ENCODE results near the gene EXTL1. TPM values are rescaled to one million over a fixed set of nuclear protein-coding genes. Genes with fewer than 3 reads are reported as not detected.
A peak's percentile ranks its signal among the peaks of the same experiment; 100 is the strongest.

The EXTL1 gene
- total and polyA plus RNA-seq, 10 of the 15 experiments (the other 5 are each of a cell fraction or from before 2014, with no cell fraction given) = not detected

DNA sequence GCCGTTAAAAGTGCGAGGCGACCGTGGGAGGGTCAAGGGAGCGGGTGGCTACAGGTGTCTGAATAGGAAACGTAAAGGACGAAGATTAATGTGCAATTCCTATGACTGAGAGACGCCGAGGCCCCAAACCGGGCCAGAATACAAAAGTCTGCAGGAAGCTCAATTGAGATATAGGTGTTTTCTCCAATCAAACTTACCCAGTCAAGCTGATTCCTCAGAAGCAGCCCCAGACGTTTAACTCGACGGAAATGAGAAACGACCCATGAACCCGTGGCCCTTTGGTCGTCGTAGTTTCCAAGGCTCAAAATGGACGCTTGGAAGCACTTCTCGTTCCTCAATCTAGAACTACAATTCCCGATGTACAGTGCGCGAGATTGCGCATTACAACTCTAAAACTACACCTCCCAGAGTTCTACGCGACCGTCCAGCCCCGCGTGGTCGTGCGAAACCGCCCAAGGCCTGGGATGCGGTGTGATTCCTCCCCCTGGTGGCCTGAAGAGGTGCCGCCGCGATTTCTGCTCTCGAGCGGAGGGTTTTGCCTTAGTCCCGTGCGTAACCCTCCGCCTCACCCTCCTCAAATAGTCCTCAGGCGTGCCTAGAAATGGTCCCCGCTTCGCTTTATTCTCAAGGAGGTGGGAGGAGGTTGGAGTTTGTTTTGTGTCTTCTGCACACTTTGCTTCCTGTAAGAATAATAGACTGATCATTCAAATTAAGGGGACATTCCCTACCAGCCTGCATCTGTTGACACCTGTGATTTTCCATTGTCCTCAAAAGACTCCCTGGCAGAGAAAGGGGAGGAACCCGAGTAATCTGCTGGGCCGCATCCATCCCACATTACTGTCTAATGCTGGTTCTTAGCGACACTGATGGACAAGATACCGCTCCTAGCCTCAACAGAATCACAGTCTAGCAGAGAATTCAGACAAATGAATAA lies 23.5 kb upstream of the EXTL1 start, which contains the start of gene PAFAH2 (continued):
- TF ChIP-seq TCF7 (IDR thresholded peaks at IDR 0.05; ENCODE audit: borderline replicate concordance) (0 out of 2 replicates have a peak, but pooled peaks have one; percentile 14), TBL1XR1 (IDR thresholded peaks at IDR 0.05; ENCODE audit: low read depth, low read length) (peak; percentile 69; the same call in 1 of the 2 replicates), RFX5 (IDR thresholded peaks at IDR 0.05; ENCODE audit: low read depth, low read length) (peak; percentile 38; the same call in 1 of the 2 replicates), CHD2 (IDR thresholded peaks at IDR 0.05; ENCODE audit: borderline replicate concordance, low read depth, low read length) (peak; percentile 98), IKZF1 (conservative IDR thresholded peaks at IDR 0.05) (peak; percentile 100), SIN3A (IDR thresholded peaks at IDR 0.05; ENCODE audit: low read depth, low read length) (no peak; the same call in 1 of the 2 replicates), BCL11A (IDR thresholded peaks at IDR 0.05; ENCODE audit: low read depth, low read length) (no peak), PAX8 (IDR thresholded peaks at IDR 0.05) (no peak), NRF1 (conservative IDR thresholded peaks at IDR 0.05; ENCODE audit: low read depth, low read length) (no peak), NR2C1 (IDR thresholded peaks at IDR 0.05) (peak; percentile 90), STAT1 (conservative IDR thresholded peaks at IDR 0.05) (peak; percentile 99), ESRRA (IDR thresholded peaks at IDR 0.05; ENCODE audit: low read length) (peak; percentile 77; the same call in 1 of the 2 replicates)
- TF ChIP-seq, protein P1, sequence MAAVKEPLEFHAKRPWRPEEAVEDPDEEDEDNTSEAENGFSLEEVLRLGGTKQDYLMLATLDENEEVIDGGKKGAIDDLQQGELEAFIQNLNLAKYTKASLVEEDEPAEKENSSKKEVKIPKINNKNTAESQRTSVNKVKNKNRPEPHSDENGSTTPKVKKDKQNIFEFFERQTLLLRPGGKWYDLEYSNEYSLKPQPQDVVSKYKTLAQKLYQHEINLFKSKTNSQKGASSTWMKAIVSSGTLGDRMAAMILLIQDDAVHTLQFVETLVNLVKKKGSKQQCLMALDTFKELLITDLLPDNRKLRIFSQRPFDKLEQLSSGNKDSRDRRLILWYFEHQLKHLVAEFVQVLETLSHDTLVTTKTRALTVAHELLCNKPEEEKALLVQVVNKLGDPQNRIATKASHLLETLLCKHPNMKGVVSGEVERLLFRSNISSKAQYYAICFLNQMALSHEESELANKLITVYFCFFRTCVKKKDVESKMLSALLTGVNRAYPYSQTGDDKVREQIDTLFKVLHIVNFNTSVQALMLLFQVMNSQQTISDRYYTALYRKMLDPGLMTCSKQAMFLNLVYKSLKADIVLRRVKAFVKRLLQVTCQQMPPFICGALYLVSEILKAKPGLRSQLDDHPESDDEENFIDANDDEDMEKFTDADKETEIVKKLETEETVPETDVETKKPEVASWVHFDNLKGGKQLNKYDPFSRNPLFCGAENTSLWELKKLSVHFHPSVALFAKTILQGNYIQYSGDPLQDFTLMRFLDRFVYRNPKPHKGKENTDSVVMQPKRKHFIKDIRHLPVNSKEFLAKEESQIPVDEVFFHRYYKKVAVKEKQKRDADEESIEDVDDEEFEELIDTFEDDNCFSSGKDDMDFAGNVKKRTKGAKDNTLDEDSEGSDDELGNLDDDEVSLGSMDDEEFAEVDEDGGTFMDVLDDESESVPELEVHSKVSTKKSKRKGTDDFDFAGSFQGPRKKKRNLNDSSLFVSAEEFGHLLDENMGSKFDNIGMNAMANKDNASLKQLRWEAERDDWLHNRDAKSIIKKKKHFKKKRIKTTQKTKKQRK (IDR thresholded peaks at IDR 0.05; ENCODE audit: low read depth, low read length) = no peak; the same call in 1 of the 2 replicates

Measured in GM12878 (cell line).